Effector CD8-positive, alpha-beta T cell (primary cell): Measurements from ENCODE around the gene WHRN.

Experiments used
- DNase-seq: peaks from one replicate; lab custom pipeline; 2025; lab: John Stamatoyannopoulos, UW

WHRN gene

DNA sequence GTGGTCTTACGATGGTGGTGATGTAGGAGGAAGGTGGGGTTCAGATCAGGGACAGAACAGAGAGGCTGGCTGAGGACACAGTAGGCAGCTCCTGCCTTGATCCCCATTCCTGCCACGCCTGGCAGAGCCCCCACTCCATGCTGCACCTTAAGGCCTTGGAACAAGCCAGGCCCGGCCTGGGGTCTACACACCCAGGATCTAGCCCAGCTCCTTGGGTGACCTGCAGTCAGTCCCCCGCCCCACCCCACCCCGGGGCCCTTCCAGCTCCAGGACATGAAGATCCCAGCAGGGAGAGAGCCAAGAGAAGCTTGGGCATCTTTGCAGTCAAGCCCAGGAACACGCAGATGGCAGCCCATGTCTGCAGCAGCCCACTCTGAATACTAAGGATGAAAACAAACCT lies 34.7 kb downstream of the WHRN start:
- no peak for DNase-seq

- DNase-seq: no peak
Observed at GRCh38 chr9:114470121-114470520, 35.2 kb downstream of the WHRN start.

DNA sequence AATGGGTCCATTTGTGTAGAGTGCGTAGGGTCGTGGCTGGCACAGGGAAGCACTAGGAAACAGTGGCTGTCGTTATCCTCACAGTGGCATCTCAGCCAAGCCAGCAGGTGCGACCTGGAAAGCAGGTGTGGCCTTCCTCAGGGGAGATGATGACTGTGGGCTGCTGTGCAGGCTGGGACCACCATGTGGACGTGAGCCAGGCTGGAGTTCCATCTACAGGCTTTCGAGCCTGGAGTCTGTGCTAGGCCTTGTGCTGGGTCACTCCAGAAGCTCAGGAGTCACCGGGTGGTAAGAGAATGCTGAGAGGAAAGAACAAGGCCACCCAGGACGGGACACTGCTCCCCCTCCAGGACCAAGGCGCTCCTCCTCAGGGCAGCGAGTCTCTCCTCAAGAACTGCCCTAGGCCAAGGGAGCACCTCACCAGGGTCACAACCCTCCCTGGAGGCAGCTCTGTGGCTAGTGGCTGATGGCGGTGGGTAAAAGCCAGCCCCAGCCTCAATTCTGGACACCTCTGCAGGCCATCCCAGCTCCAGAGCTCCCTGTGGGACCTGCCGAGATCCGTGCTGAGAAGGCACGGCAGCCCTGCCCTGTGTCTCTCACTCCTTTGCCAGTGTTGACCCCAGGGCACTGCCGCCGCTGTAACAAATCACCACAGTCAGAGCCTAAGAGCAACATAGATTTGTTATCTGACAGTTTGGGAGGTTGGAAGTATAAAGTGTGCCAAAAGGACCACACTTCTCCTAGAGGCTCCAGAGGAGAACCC lies 36.0 kb downstream of the WHRN start:
- DNase-seq: no peak

GRCh38 chr9:114467910-114468309 lies 37.4 kb downstream of the WHRN start:
- no peak for DNase-seq

GRCh38 chr9:114467226-114467750 lies 38.0 kb downstream of the WHRN start:
- DNase-seq: no peak

DNA sequence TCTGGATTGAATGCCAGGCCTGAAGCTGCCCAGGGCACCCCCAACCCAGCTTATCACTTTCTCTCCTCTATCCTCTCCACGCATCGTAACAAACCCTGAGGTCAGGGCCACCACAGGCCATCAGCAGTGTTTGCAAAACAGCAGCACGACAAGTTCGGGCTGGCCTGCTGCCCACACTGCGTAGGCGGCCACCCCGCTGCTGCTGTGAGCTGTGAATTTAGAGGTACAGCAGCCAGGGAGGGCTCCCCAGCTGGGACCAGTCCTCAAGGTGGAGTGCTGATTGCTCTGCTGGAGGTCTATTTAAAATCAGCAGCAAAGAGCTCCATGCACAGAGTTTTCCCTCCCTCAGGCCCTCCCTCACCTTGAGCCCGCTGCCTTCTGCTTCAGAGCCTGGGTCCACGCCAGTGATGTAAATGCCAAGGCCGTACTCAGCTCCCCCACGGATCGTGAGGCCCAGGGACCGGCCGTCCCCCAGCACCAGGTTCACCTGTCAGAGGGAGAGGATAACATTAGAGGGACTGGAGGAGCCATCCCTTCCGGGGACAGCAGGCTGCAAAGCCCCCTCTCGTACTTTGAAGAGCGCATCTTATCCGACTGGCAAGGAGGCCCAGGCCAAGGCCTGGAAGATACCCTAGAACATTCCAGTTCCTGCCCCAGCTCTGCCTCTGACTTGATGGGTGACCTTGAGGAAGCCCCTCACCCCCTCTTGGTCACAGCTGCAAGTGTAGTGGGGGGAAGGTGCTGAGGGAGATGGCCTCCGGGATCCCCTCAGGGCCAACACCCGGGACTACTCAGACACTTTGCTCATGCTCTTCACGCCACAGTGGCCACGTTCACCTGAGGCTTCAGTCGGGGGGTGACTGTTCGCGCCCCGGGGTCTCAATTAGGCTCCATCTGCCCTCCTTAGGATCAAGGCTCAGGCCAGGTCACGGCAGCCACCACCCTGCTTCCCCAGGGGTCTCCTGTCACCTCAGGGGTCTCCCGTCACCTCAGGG lies 39.1 kb downstream of the WHRN start:
- no peak for DNase-seq

DNA sequence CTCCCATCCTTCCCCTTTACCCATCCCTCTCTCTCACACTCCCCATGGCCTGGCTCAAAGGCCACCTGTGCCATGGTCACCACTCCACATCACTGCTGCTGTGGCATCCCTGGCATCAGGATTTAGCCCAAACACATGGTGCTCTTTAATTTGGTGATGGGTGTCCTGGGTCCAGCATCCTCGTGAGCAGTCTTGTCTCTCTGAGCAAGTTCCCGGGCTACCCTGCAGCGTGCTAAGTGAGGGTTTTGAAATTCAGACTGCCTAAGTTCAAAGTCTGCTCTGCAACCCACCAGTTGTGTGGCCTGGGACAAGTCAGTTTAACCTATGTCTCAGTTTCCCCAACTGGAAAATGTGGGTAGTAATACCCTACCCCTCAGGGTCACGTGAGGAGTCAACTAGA lies 39.9 kb downstream of the WHRN start:
- DNase-seq: no peak

DNA sequence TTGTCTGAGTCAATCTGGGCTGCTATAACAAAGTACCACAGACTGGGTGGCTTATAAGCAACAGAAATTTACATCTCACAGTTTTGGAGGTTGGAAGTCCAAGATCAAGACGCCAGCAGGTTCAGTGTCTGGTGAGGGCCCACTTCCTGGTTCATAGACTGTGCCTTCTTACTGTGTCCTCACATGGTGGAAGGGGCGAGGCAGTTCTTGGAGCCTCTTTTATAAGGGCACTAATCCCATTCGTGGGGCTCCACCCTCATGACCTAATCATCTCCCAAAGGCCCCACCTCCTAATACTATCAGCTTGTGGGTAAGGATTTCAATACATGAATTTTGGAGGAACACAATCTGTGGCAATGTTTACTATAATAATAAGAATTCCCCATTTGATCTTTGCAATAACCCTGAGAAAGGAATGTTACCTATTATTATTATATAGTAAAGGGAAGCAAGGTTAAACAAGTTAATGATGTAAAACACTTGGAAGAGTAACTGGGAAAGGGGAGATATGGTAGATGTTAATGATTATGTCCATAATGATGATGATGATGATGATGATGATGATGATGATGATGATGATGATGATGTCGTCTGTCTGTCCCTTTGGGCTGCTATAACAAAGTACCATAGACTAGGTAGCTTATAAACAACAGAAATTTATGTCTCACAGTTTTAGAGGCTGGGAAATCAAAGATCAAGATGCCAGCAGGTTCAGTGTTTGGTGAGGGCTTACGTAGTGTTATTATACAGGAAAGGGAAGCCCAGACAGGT lies 40.8 kb downstream of the WHRN start:
- DNase-seq: no peak

- no peak for DNase-seq
Observed at GRCh38 chr9:114462791-114463190, 42.5 kb downstream of the WHRN start.

DNA sequence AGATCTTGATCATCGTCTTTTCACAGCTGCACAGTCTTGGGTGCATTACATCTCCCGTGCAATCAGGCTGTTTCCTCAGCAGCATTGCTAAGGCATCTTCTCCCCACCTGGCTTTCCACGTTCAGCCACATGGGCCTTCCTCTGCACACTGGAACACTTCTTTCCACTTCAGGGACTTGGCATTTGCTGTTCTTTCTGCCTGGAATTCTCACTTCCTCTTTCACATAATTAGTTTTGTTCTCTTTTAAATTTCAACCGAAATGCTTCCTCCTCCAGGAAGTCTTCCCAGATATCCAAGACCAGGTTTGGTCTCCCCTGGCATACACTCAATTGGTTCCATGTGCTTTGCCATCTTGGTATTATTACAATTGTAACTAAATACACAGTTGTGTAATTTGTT lies 43.8 kb downstream of the WHRN start:
- no peak for DNase-seq

DNA sequence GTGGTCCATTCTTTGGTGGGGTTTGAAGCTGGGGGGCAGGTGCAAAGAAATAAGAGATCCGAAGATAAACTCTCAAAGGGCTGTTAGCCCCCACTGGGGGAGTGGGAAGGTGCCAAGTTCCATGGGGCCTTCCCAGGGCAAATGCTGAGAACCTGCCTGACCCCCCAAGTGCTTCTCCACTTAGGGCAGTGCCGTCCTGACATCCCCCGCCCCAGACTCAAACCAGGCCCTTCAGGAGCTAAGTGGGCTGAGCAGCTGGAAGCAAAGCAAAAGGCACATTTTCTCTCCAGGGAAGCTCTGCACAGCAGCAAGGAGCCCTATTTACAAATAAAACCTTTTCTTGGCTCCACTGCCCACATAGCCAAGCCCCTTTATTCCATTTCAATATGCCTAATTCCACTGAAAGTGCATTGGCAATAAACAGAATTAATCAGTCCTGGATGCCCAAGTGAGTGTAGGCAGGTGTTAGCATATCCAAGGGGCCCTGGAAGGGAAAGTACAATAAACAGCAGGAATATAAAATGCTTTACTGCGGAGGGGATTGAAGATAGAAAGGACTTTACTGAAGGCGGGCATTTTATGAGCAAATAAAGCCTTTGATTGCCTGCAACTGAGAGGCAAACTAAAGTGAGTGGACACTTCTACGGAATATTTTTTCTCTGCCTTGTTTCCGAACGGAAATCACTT lies 44.6 kb downstream of the WHRN start:
- no peak for DNase-seq

- no peak for DNase-seq
Observed at GRCh38 chr9:114459464-114459863, 45.8 kb downstream of the WHRN start.

DNA sequence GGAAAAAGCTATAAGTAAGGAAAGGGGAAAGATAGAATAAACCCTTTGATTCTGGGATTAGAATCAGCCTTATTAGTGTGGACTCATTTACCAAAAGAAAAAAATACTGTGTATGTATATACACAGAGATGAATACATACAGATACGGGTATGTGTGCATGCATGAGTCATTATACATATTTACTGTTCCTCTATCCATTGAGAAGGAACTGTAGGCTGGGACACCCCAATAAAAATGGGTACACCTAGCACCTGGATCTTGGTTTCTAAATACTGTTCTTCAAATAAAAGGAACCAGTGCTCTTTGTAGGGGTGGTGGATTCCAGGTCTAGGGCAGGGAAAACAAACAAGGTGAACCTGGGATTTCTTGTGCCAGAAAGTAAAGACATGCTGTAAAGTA lies 48.3 kb downstream of the WHRN start:
- DNase-seq: no peak

DNA sequence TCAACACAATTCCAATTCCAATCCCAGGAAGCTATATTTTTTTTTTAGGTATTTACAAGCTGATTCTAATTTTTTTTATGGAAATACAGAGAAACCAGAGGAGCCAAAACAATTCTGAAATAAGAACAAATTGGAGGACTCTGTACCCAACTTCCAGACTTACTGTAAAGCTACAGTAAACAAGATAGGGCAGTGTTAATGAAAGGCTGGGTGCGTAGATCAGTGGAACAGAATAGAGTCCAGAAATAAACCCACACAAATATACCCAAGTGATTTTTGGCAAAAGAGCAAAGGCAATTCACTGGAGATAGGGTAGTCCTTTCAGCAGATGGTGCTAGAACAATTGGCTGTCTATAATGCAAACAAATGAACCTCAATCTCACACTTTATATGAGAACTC lies 50.6 kb downstream of the WHRN start:
- no peak for DNase-seq

DNA sequence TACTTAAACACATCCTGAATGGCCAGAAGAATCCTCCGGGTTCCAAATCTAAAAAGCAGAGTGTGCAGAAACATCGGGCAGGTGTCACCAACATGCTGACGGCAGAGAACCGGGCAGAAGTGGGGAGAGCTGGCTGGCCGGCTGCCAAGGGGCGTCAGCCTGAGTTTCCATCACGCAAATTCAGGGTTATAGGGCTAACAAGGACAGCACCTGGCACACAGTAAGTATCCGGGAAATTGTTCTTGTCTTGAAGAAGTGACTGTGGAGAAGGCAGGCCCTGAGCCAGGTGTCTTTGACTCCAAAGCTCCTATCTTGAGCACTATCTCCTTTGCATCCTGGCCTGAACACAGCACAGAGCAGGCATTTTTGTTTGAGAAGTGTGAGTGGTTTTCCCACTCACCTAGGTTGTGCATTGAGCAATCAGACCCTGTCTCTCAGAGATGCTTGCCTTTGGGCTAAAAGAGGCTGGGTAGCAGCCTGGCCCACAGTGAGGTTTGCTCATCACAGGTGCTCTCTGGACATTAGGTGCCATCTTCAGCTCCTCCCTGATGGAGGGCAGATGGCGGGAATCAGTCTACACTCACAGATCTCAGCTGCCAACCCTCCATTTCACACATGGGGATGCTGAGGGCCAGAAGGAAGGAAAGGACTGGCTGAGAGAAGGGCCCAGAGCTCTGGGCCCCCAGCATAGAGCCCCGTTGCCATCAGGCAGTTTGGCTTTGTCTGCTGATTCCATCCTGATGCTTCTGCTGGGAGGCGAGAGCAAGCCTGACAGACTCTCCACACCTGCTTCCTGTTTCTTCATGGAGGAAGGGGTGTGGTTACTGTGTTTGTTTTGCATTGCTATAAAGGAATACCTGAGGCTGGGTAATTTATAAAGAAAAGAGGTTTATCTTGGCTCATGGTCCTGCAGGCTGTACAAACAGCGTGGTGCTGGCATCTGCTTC lies 52.8 kb downstream of the WHRN start:
- no peak for DNase-seq

DNA sequence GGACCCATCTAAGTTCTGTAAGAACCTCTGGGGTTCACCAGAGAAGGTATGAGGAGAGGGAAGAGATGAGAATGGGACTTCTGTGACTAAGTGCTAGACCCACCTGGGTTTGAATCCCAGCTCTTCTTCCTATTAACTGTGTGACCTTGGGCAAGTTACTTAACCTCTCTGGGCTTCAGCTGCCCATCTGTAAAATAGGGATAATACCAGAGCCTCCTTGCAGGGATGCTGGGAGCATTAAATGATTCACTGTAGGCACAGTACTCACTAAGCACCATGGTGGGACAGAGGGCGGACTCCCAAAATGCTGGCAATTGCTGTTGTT lies 53.6 kb downstream of the WHRN start:
- no peak for DNase-seq

DNA sequence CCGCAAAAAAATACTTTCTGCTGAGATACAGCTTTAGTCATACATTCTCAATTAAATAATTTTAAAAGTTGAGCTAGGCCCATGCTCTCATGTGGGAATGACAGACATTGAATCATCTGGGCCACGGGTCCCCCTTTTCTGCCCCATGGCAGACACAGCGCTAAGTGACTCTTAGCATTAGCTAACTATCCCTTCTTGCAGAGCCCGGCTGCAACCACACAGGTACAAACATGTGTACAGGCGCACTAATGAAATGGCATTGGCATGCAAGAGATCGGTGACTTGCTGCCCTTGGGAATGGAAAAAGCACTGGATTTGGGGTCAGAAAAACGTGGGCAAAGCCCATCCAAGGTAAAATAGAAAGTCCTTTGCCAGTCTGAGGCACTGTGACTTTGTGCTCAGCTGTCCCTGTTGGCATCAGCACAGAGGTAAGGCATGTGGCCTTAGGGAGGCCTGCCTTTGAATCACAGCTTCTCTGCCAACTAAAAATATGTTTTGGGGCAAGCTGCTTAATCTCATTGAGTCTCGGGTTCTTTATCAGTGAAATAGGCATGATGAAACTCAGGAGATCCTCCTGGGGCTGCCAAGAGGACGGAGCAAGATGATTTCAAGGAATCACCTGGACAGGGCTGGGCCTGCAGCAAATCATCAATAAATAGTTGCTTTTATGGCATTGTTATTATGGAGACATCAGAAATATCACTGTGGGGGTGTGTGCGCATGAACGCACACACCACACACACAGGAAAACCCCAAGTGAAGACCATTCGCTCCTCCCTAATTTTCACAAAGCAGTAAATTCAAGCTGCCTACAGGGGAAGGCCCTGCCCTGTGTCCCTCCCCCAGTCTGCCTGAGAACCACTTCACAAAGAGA lies 54.2 kb downstream of the WHRN start:
- no peak for DNase-seq

DNA sequence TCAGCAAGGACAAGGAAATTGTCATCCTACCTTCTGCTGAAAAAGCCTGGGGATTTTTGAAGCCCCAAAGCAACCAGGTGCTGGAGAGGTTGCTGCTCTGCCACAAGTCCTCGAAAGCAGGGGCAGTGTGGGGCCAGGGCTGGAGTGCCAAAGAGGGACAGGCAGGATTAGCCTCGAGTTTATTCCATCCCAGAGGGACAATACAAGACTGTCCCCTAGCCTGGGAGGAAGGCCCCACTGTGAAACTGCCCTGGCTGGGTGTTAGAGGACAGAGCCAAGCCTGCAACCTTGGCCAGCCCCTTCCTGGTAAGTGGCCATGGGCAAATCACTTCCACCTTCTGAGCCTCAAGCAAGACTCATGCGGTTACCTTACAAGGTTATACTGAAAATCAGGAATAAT lies 55.1 kb downstream of the WHRN start:
- no peak for DNase-seq

DNA sequence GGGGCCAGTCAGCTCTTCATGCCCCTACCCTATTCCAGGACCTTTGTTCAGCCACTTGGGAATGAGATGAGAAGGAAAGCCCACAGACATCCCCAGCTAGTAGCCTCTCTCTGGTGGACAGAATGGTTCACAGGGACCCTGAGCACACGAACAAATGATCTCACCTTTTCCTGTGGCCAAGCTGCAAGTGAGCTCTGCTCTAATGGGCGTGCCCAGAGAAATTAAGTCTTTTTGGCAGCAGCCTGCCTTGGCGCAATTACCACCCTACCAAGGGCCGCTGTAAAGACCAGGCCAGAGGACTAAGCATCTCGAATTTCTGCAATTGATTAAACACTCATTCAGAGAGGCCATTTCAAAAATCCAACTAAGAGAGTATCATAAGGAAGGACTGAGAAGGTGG lies 56.0 kb downstream of the WHRN start:
- DNase-seq: no peak
